ENCODE results near the gene LPAR2. TPM values are rescaled to one million over a fixed set of nuclear protein-coding genes. Genes with fewer than 3 reads are reported as not detected.

The LPAR2 gene
- polyA plus RNA-seq, 1 of the 3 experiments (the other 2 are of a cell fraction): 4.5 TPM

DNA sequence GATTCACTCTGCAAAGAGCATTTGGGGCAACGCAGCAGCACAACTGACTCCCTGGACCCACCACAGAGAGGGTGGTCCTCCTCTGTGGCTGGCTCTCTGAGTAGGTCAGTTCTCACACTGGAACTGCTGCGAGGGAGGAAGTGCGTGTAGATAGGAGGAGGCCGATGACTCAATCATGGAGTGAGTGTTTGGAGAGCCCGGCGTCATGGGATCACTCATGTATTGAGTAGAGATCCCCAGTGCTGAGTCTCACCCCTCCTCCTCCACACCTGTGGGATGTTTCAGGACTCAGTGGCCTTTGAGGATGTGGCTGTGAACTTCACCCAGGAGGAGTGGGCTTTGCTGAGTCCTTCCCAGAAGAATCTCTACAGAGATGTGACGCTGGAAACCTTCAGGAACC is 49.6 kb upstream of the LPAR2 start (continued):
- TF ChIP-seq, protein P1, sequence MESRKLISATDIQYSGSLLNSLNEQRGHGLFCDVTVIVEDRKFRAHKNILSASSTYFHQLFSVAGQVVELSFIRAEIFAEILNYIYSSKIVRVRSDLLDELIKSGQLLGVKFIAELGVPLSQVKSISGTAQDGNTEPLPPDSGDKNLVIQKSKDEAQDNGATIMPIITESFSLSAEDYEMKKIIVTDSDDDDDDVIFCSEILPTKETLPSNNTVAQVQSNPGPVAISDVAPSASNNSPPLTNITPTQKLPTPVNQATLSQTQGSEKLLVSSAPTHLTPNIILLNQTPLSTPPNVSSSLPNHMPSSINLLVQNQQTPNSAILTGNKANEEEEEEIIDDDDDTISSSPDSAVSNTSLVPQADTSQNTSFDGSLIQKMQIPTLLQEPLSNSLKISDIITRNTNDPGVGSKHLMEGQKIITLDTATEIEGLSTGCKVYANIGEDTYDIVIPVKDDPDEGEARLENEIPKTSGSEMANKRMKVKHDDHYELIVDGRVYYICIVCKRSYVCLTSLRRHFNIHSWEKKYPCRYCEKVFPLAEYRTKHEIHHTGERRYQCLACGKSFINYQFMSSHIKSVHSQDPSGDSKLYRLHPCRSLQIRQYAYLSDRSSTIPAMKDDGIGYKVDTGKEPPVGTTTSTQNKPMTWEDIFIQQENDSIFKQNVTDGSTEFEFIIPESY (IDR thresholded peaks at IDR 0.05; ENCODE audit: borderline replicate concordance, low read depth): no peak
- TF ChIP-seq CHD2 (IDR thresholded peaks at IDR 0.05; ENCODE audit: low read length, partially characterized antibody): no peak

- Histone ChIP-seq H3K27me3 (ENCODE audit: insufficient read depth) (no peaks in the 10 kb centered on the region), H3K9ac (no peak overlapping the region), H2AFZ (ENCODE audit: low read depth) (no peak overlapping the region), H3K27ac (ENCODE audit: low read depth in 2 of 2, low read length in 1 of 2) (no peak overlapping the region), H3K4me3 (ENCODE audit: low read depth in 2 of 2, low read length in 1 of 2) (no peak overlapping the region), H3K9me3 (peaks cover 3% of the 10 kb centered on the region), H3K4me2 (no peak overlapping the region), H3K9me2 (no peaks in the 10 kb centered on the region), H3K79me2 (ENCODE audit: insufficient read depth) (peaks cover 37% of the 10 kb centered on the region), H4K20me1 (ENCODE audit: insufficient read depth) (no peaks in the 10 kb centered on the region), H3F3A (replicated peaks; ENCODE audit: insufficient read depth) (no peaks in the 10 kb centered on the region), H3K36me3 (replicated peaks in 1 of 2; ENCODE audit: control insufficient read depth in 1 of 2, insufficient read depth in 2 of 2, low read length in 1 of 2) (peaks cover 10 to 56% of the 10 kb centered on the region in 2 experiments), H3K4me1 (ENCODE audit: control insufficient read depth in 1 of 2, insufficient read depth in 2 of 2, low read depth in 1 of 2, low read length in 1 of 2) (no peaks in the 10 kb centered on the region; a peak in 1 of 4 replicates)
- no peak for DNase-seq
- POLR2A ChIA-PET: no interaction called here
- TF ChIP-seq GATA2 (CRISPR knock-in tag; IDR thresholded peaks at IDR 0.05) (no peak), YY1 (IDR thresholded peaks at IDR 0.05; ENCODE audit: low read depth) (no peak)
- TF ChIP-seq, protein P2, sequence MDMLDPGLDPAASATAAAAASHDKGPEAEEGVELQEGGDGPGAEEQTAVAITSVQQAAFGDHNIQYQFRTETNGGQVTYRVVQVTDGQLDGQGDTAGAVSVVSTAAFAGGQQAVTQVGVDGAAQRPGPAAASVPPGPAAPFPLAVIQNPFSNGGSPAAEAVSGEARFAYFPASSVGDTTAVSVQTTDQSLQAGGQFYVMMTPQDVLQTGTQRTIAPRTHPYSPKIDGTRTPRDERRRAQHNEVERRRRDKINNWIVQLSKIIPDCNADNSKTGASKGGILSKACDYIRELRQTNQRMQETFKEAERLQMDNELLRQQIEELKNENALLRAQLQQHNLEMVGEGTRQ (IDR thresholded peaks at IDR 0.05; ENCODE audit: borderline replicate concordance, low read depth, low read length): no peak
- CTCF ChIA-PET: no interaction called here
- WGBS (ENCODE audit: low lambda C conversion rate): 98% methylated on average over 6 of the region's 6 CpGs
These were observed 46.3 kb upstream of the LPAR2 start for GRCh38 chr19:19674315-19674714.

GRCh38 chr19:19672816-19673215 is 44.8 kb upstream of the LPAR2 start:
- Histone ChIP-seq H3K9me3 (no peaks in the 10 kb centered on the region; the same call in 1 of the 2 replicates), H3K79me2 (ENCODE audit: insufficient read depth) (peaks cover 41% of the 10 kb centered on the region), H4K20me1 (ENCODE audit: insufficient read depth) (no peaks in the 10 kb centered on the region), H2AFZ (ENCODE audit: low read depth) (no peak overlapping the region), H3K9me2 (no peaks in the 10 kb centered on the region), H3K27ac (ENCODE audit: low read depth in 2 of 2, low read length in 1 of 2) (no peak overlapping the region), H3K36me3 (replicated peaks in 1 of 2; ENCODE audit: control insufficient read depth in 1 of 2, insufficient read depth in 2 of 2, low read length in 1 of 2) (peaks cover 2 to 42% of the 10 kb centered on the region in 2 experiments), H3K4me2 (no peak overlapping the region), H3K4me3 (ENCODE audit: low read depth in 2 of 2, low read length in 1 of 2) (no peak overlapping the region), H3K4me1 (ENCODE audit: control insufficient read depth in 1 of 2, insufficient read depth in 2 of 2, low read depth in 1 of 2, low read length in 1 of 2) (peaks cover 0 to 4% of the 10 kb centered on the region in 2 experiments; a peak in 1 of 4 replicates), H3K27me3 (ENCODE audit: insufficient read depth) (no peaks in the 10 kb centered on the region), H3F3A (replicated peaks; ENCODE audit: insufficient read depth) (no peaks in the 10 kb centered on the region), H3K9ac (no peak overlapping the region)
- CTCF ChIA-PET: interaction anchor here (0.8 kb wide), 1 partner anchor 284 kb away, joined by 3 read pairs; no protein-coding TSS in a partner anchor
- TF ChIP-seq EP300 (IDR thresholded peaks at IDR 0.05; ENCODE audit: borderline replicate concordance in 1 of 2, low read depth in 1 of 2, low read length in 1 of 2) (no peak), YY1 (IDR thresholded peaks at IDR 0.05; ENCODE audit: low read depth) (no peak), RFX5 (IDR thresholded peaks at IDR 0.05; ENCODE audit: low read length) (no peak), TEAD4 (IDR thresholded peaks at IDR 0.05; ENCODE audit: borderline replicate concordance, insufficient read depth) (no peak), TCF12 (IDR thresholded peaks at IDR 0.05) (no peak), MXI1 (IDR thresholded peaks at IDR 0.05; ENCODE audit: low read depth, low read length) (no peak)
- TF ChIP-seq, protein P3, sequence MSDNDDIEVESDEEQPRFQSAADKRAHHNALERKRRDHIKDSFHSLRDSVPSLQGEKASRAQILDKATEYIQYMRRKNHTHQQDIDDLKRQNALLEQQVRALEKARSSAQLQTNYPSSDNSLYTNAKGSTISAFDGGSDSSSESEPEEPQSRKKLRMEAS (IDR thresholded peaks at IDR 0.05; ENCODE audit: low read depth): no peak
- DNase-seq: no peak
- POLR2A ChIA-PET: no interaction called here
- WGBS (ENCODE audit: low lambda C conversion rate): 97% methylated on average over 3 of the region's 3 CpGs
